Fibroblast of villous mesenchyme (primary cell): ENCODE results near the gene GPR21. TPM values are rescaled to one million over a fixed set of nuclear protein-coding genes. Genes with fewer than 3 reads are reported as not detected.
A peak's percentile ranks its signal among the peaks of the same experiment; 100 is the strongest.

Experiments used
- DNase-seq: peaks from one replicate; pipeline ENCODE4 v3.0.0-alpha.2; 2010; ENCODE audit warnings: low read depth
- H3K4me3 ChIP-seq: 2 replicates; pipeline ENCODE4 v1.5.1; 2011; ENCODE audit warnings: low read depth, mild to moderate bottlenecking, low read length
- total RNA-seq: library from RNA; depleted of rRNA; stranded (reverse); fragments of >200 nt; gene quantifications from 2 replicates; pipeline ENCODE4 v1.2.3, GENCODE V29; 2012
- TF ChIP-seq, protein P1 (sequence below): IDR thresholded peaks from 2 replicates; pipeline ENCODE4 v1.5.1; 2012; ENCODE audit warnings: low read depth, mild to moderate bottlenecking, low read length; ENCODE audit not compliant: insufficient read depth

The GPR21 gene
- total RNA-seq, 1 donor: 3.0 TPM

DNA sequence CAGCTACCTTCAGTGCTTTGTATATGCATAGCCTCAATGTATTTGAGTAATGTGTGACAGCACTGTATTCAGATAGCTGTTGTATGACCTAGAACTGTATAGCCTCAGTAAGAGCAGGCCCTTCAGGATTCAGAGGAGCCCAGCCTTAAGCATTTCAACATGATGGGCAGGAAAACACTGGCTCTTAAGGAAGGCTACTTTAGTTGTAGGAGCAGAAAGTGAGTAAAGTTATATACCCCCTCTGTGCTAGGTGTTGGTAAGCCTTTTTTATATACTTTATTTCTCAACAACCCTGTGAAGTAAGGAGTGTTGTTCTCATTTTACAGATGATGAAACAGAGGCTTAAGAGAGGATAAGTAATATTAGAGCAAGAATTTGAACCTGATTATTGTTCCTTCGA lies 1.5 kb upstream of the GPR21 start:
- H3K4me3 ChIP-seq: no peak overlapping the region
- peak; percentile 55 for DNase-seq
- TF ChIP-seq, protein P1, sequence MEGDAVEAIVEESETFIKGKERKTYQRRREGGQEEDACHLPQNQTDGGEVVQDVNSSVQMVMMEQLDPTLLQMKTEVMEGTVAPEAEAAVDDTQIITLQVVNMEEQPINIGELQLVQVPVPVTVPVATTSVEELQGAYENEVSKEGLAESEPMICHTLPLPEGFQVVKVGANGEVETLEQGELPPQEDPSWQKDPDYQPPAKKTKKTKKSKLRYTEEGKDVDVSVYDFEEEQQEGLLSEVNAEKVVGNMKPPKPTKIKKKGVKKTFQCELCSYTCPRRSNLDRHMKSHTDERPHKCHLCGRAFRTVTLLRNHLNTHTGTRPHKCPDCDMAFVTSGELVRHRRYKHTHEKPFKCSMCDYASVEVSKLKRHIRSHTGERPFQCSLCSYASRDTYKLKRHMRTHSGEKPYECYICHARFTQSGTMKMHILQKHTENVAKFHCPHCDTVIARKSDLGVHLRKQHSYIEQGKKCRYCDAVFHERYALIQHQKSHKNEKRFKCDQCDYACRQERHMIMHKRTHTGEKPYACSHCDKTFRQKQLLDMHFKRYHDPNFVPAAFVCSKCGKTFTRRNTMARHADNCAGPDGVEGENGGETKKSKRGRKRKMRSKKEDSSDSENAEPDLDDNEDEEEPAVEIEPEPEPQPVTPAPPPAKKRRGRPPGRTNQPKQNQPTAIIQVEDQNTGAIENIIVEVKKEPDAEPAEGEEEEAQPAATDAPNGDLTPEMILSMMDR: no peak

DNA sequence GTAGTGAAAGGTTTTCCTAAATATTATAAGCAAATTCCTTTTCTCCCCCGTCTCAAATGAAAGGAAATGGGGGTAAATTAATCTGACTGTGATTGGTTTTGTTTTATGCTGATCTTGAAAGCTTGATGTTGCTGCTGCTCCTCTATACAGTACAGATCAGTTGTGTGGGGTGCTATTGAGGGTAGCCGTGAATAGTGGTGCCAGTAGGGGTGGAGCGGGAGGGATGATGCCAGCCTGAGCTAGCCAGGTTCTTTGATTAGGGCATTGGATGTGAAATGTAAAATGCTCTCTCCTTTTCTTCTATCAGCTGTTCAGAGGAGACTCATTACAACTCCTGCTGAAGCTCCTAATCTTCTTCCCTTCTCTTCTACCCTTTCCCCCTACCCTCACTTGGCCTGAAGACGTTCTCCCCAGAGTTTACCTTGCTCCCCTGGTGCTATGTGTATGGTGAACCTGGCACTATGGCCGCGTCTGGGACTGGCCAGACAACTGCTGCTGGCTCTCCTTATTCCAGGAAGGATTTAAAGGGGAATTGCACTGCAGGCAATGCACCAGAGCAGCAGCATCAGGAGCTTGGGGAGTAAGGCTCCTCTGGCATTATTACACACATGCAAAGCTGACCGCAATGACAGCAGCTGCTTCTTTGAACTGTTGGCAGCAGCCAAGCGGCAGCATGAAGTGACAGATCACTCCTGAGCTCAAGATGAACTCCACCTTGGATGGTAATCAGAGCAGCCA lies 566 bp downstream of the GPR21 start:
- TF ChIP-seq, protein P1: no peak
- no peak overlapping the region for H3K4me3 ChIP-seq
- peak; percentile 37 for DNase-seq

DNA sequence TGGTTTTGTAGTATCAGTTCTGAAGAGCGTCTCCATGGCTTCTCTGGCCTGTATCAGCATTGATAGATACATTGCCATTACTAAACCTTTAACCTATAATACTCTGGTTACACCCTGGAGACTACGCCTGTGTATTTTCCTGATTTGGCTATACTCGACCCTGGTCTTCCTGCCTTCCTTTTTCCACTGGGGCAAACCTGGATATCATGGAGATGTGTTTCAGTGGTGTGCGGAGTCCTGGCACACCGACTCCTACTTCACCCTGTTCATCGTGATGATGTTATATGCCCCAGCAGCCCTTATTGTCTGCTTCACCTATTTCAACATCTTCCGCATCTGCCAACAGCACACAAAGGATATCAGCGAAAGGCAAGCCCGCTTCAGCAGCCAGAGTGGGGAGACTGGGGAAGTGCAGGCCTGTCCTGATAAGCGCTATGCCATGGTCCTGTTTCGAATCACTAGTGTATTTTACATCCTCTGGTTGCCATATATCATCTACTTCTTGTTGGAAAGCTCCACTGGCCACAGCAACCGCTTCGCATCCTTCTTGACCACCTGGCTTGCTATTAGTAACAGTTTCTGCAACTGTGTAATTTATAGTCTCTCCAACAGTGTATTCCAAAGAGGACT lies 1.5 kb downstream of the GPR21 start:
- TF ChIP-seq, protein P1: no peak

DNA sequence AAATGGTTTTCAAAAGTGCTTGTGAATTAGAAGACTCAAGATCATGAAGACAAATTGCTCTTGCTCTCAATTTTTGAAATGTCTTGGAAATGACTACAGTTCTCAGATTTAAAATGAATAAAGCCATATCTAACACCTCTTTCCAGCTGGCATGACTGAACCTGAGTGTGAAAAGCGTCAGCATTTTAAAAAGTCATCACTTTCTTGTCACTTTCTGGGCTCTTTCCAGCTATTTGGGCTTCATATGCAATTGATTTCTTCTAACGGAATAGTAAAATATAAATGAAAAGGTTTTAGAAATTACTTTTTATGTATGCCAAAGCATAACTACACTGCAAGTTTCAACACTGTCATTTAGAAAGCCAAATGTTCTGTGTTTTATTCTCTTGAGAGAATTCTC lies 2.3 kb downstream of the GPR21 start:
- DNase-seq: no peak
- TF ChIP-seq, protein P1: no peak
- H3K4me3 ChIP-seq: no peak overlapping the region

More for the DNA sequence above, 1.5 kb downstream of the GPR21 start:
- H3K4me3 ChIP-seq: no peak overlapping the region
- no peak for DNase-seq

DNA sequence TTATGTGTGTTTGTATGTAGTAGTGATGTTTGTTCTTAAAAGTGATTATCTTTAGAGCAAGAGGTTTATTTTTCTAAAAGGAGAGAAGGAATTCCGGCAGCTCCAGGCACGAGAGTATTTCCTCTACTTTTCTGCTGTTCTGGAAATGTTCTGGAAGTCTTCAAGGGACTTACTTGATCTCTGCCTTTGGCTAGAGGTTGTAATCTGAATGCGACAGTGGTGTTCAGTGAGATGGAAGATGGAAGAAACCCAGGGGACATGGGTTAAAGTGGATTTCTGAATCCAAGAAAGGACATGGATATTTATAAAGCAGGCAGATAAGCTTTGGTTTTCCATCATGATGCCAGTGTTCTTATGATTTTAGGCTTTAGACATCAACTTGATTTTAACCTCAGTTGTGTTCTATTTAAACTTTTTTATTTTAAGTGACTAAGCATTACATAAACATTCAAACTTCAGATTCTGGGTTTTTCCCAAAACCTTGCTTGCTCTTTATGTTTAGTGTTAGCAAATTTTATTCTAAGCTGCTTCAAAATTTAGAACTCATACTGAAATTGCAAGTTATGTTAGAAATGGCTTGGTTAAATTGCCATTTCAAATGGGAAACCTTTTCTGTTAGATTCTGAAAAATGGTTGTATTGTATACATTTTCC lies 3.6 kb downstream of the GPR21 start:
- TF ChIP-seq, protein P1: no peak
- H3K4me3 ChIP-seq: no peak overlapping the region
- no peak for DNase-seq

DNA sequence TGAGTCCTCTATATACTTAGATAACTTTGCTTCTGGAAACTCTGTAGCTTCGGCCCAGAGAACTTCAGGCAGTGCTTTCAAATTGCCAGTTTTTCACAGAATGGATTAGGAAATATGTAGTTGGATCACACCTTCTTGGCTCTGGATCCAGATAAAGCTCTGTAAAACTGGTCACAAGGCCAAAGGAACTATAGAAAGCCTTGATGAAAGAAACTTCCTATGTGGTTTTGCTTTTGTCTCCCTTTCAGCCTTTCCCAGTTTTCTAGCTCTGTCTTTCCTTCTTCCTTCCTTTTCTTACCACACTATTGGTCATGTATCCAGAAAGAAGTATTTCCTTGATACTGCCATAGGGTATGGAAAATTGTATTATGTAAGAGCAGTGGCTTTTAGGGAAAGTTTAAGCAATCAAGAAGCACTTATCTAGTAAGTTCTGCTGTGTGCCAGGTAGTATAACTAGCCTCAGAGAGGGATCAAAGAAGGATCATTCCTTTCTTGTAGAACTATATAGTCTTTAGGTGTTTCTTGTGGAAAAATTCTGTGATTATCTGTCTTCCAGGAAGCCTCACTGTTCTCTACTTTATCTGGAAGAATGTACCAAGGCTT lies 6.3 kb downstream of the GPR21 start:
- TF ChIP-seq, protein P1: no peak
- DNase-seq: no peak
- no peak overlapping the region for H3K4me3 ChIP-seq
